Ascending aorta (tissue), 2 donors: Measurements from ENCODE around the gene GPR61. TPM values are rescaled to one million over a fixed set of nuclear protein-coding genes. Genes with fewer than 3 reads are reported as not detected.

ENCODE experiments used
- DNase-seq, 2 donors: peaks; one replicate each; pipeline ENCODE4 v3.0.0-alpha.2; 2019; ENCODE audit warnings: low spot score in 2 of 2
- H3K27ac ChIP-seq, 2 donors: fragments of 200-600 bp; sonication (generic); one replicate each; pipeline ENCODE4 v1.5.1; 2016 to 2017; ENCODE audit warnings: mild to moderate bottlenecking in 1 of 2
- H3K27me3 ChIP-seq: fragments of 200-600 bp; sonication (generic); one replicate; pipeline ENCODE4 v1.5.1; 2017
- H3K36me3 ChIP-seq, 2 donors: fragments of 200-600 bp; sonication (generic); one replicate each; pipeline ENCODE4 v1.5.1; 2016
- H3K4me1 ChIP-seq, 2 donors: fragments of 200-600 bp; sonication (generic); one replicate each; pipeline ENCODE4 v1.5.1; 2016 to 2017; ENCODE audit warnings: mild to moderate bottlenecking in 1 of 2
- H3K4me3 ChIP-seq, 2 donors: fragments of 200-600 bp; sonication (generic); one replicate each; pipeline ENCODE4 v1.5.1; 2016 to 2017; ENCODE audit warnings: mild to moderate bottlenecking in 1 of 2
- H3K9me3 ChIP-seq, 2 donors: fragments of 200-600 bp; sonication (generic); one replicate each; pipeline ENCODE4 v1.5.1; 2016
- CTCF ChIP-seq, 3 experiments: fragments of 200-600 bp in 2 of 3; fragments of 450-650 bp in 1 of 3; sonication (generic) in 2 of 3; IDR thresholded peaks; one replicate each; pipeline ENCODE4 v1.5.1; 2016 to 2019; ENCODE audit warnings: antibody characterized with exemption in 3 of 3, mild to moderate bottlenecking in 1 of 3, moderate library complexity in 1 of 3
- intact Hi-C: fragments of 100-400 bp; cut with DNase I; formaldehyde crosslinking; loops from one replicate; pipeline ENCODE4 v1.15.1; 2023
- total RNA-seq: library from RNA; depleted of rRNA; stranded (reverse); fragments of >200 nt; gene quantifications from one replicate; pipeline ENCODE4 v1.1.0, GENCODE V29; 2016

The GPR61 gene
- total RNA-seq, 1 donor from 2014 or later = not detected

GRCh38 chr1:109564194-109564878, 24.7 kb downstream of the GPR61 start:
- Histone ChIP-seq H3K4me3 (no peak overlapping the region), H3K27ac (no peak overlapping the region), H3K27me3 (no peaks in the 10 kb centered on the region), H3K4me1 (peaks cover 8 to 35% of the 10 kb centered on the region in 2 donors), H3K9me3 (no peaks in the 10 kb centered on the region), H3K36me3 (no peaks in the 10 kb centered on the region)
- DNase-seq = no peak
- no peak for TF ChIP-seq CTCF (IDR thresholded peaks at IDR 0.05)
- intact Hi-C loops = no loop called here

GRCh38 chr1:109565241-109565640, 25.6 kb downstream of the GPR61 start:
- H3K27me3 ChIP-seq = no peaks in the 10 kb centered on the region
- H3K27ac ChIP-seq = no peak overlapping the region
- H3K36me3 ChIP-seq = no peaks in the 10 kb centered on the region
- intact Hi-C loops = no loop called here
- no peak for DNase-seq
- no peak overlapping the region for H3K4me3 ChIP-seq
- peaks cover 8 to 29% of the 10 kb centered on the region in 2 donors for H3K4me1 ChIP-seq
- H3K9me3 ChIP-seq = no peaks in the 10 kb centered on the region
- TF ChIP-seq CTCF (IDR thresholded peaks at IDR 0.05) = no peak

GRCh38 chr1:109566982-109567381, 27.3 kb downstream of the GPR61 start:
- H3K4me1 ChIP-seq = peaks cover 8 to 27% of the 10 kb centered on the region in 2 donors
- no peaks in the 10 kb centered on the region for H3K36me3 ChIP-seq
- no peaks in the 10 kb centered on the region for H3K9me3 ChIP-seq
- H3K27me3 ChIP-seq = no peaks in the 10 kb centered on the region
- TF ChIP-seq CTCF (IDR thresholded peaks at IDR 0.05) = no peak
- H3K27ac ChIP-seq = no peak overlapping the region
- H3K4me3 ChIP-seq = no peak overlapping the region
- no peak for DNase-seq
- intact Hi-C loops = no loop called here

GRCh38 chr1:109567877-109568672, 28.4 kb downstream of the GPR61 start:
- Histone ChIP-seq H3K36me3 (no peaks in the 10 kb centered on the region), H3K4me1 (peaks cover 8 to 23% of the 10 kb centered on the region in 2 donors)
- intact Hi-C loops = no loop called here

GRCh38 chr1:109569323-109569722, 29.7 kb downstream of the GPR61 start:
- H3K9me3 ChIP-seq = no peaks in the 10 kb centered on the region
- intact Hi-C loops = no loop called here
- DNase-seq = no peak
- H3K4me1 ChIP-seq = peaks cover 5 to 19% of the 10 kb centered on the region in 2 donors
- no peak overlapping the region for H3K4me3 ChIP-seq
- no peaks in the 10 kb centered on the region for H3K27me3 ChIP-seq
- TF ChIP-seq CTCF (IDR thresholded peaks at IDR 0.05) = no peak
- H3K36me3 ChIP-seq = no peaks in the 10 kb centered on the region
- no peak overlapping the region for H3K27ac ChIP-seq

More at GRCh38 chr1:109567877-109568672, 28.4 kb downstream of the GPR61 start:
- no peaks in the 10 kb centered on the region for H3K27me3 ChIP-seq
- no peak overlapping the region for H3K27ac ChIP-seq
- H3K9me3 ChIP-seq = no peaks in the 10 kb centered on the region
- no peak overlapping the region for H3K4me3 ChIP-seq
- TF ChIP-seq CTCF (IDR thresholded peaks at IDR 0.05) = no peak
- DNase-seq = no peak
